Osteoblast (primary cell): ENCODE results near the gene ORM1. TPM values are rescaled to one million over a fixed set of nuclear protein-coding genes. Genes with fewer than 3 reads are reported as not detected.

ENCODE experiments used
- DNase-seq: peaks from one replicate; pipeline ENCODE4 v3.0.0; 2011; ENCODE audit warnings: low spot score, mixed read lengths; ENCODE audit not compliant: insufficient read length; ENCODE audit errors: missing footprints
- H2AFZ ChIP-seq: 2 replicates; pipeline ENCODE4 v1.6.0; 2011; ENCODE audit warnings: mild to moderate bottlenecking, low read length
- H3K27ac ChIP-seq: 2 replicates; pipeline ENCODE4 v1.5.1; 2011; ENCODE audit warnings: mild to moderate bottlenecking, low read depth, low read length, moderate library complexity
- H3K27me3 ChIP-seq: 2 replicates; pipeline ENCODE4 v1.6.0; 2012; ENCODE audit warnings: mild to moderate bottlenecking, control low read depth, inconsistent platforms, low read length, moderate library complexity; ENCODE audit not compliant: insufficient read depth
- H3K36me3 ChIP-seq: 2 replicates; pipeline ENCODE4 v1.5.1; 2011; ENCODE audit warnings: mild to moderate bottlenecking, low read length, control low read depth, moderate library complexity; ENCODE audit not compliant: insufficient read depth
- H3K4me1 ChIP-seq: 2 replicates; pipeline ENCODE4 v1.5.1; 2011; ENCODE audit warnings: mild to moderate bottlenecking, low read length, control low read depth, moderate library complexity; ENCODE audit not compliant: insufficient read depth
- H3K4me2 ChIP-seq: 2 replicates; pipeline ENCODE4 v1.6.0; 2011; ENCODE audit warnings: mild to moderate bottlenecking, low read length; ENCODE audit not compliant: insufficient read depth
- H3K4me3 ChIP-seq: fragments of 200-600 bp; sonication (generic); 3 replicates; pipeline ENCODE4 v1.5.1; 2012; ENCODE audit warnings: mild to moderate bottlenecking, low read length, inconsistent platforms; ENCODE audit not compliant: insufficient read depth
- H3K79me2 ChIP-seq: 2 replicates; pipeline ENCODE4 v1.6.0; 2012; ENCODE audit warnings: mild to moderate bottlenecking, low read length, control low read depth, inconsistent platforms; ENCODE audit not compliant: insufficient read depth
- H3K9me3 ChIP-seq: 2 replicates; pipeline ENCODE4 v1.5.1; 2011; ENCODE audit warnings: low read depth, low read length, control low read depth
- H4K20me1 ChIP-seq: 2 replicates; pipeline ENCODE4 v1.6.0; 2012; ENCODE audit warnings: mild to moderate bottlenecking, low read length, control low read depth; ENCODE audit not compliant: insufficient read depth
- CTCF ChIP-seq: IDR thresholded peaks from 2 replicates; pipeline ENCODE4 v1.5.1; 2011; ENCODE audit warnings: mild to moderate bottlenecking, low read depth, low read length, moderate library complexity; ENCODE audit errors: extremely low read depth
- total RNA-seq: library from RNA; depleted of rRNA; stranded (reverse); fragments of >200 nt; gene quantifications from 2 replicates; pipeline ENCODE4 v1.2.3, GENCODE V29; 2012

ORM1 gene
- total RNA-seq, 1 donor, result not detected

DNA sequence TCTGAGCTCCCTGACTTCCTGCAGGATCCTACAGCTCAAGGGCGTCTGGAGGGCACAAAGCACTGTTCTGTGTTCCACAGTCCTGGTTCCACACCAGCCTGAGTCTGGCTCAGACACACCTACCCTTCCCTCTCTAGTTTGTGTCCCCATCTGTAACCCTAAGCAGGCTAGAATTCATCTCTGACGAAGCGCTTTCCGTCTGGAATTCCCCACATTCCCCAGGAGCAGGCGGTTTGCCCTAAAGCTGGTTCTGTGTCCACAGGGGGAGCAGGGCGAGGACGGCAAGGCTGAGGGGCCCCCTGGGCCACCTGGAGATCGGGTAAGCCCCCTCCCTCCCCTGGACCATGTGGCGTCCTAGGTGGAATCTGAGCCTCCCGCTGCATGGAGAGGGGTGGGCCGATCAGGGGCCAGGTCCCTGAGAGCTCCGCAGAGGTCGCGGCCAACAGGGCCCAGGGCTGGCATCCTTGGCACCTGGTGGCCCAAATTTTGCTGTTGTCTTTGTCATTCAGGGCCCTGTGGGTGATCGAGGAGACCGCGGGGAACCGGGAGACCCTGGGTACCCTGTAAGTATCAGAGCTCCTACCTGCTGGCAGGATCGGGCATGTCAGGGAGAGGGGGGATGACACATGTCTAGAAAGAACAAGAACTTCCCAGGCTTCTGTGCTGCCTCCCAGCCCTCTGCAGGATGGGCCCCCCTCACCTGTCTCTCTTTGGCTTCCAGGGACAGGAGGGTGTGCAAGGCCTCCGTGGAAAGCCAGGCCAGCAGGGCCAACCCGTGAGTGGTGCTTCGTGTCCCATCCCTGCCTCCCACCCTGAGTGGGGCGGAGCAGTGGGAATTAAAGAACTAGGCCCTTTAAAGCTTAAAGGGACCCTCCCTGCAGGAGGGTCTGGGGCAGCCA is 34.5 kb upstream of the ORM1 start:
- DNase-seq, result peak; percentile 77
- no peaks in the 10 kb centered on the region for H3K9me3 ChIP-seq
- TF ChIP-seq CTCF, result no peak
- no peaks in the 10 kb centered on the region for H4K20me1 ChIP-seq
- H3K4me1 ChIP-seq, result peaks cover 17% of the 10 kb centered on the region
- H3K27me3 ChIP-seq, result no peaks in the 10 kb centered on the region
- H3K27ac ChIP-seq, result peak overlapping the region; percentile 19
- no peak overlapping the region for H3K4me3 ChIP-seq
- H2AFZ ChIP-seq, result no peak overlapping the region
- peaks cover 11% of the 10 kb centered on the region for H3K36me3 ChIP-seq
- no peak overlapping the region for H3K4me2 ChIP-seq
- H3K79me2 ChIP-seq, result no peaks in the 10 kb centered on the region

GRCh38 chr9:114289106-114289505 is 33.8 kb upstream of the ORM1 start:
- Histone ChIP-seq H3K4me2 (no peak overlapping the region), H3K4me3 (no peak overlapping the region), H3K27ac (no peak overlapping the region), H2AFZ (no peak overlapping the region), H3K79me2 (no peaks in the 10 kb centered on the region), H3K4me1 (peaks cover 17% of the 10 kb centered on the region), H3K9me3 (no peaks in the 10 kb centered on the region), H4K20me1 (no peaks in the 10 kb centered on the region), H3K36me3 (peaks cover 12% of the 10 kb centered on the region), H3K27me3 (no peaks in the 10 kb centered on the region)
- no peak for DNase-seq
- no peak for TF ChIP-seq CTCF

GRCh38 chr9:114289571-114290481 is 33.1 kb upstream of the ORM1 start:
- Histone ChIP-seq H3K79me2 (no peaks in the 10 kb centered on the region), H3K27me3 (no peaks in the 10 kb centered on the region), H3K27ac (no peak overlapping the region), H4K20me1 (no peaks in the 10 kb centered on the region), H3K4me1 (peaks cover 17% of the 10 kb centered on the region), H2AFZ (no peak overlapping the region), H3K9me3 (no peaks in the 10 kb centered on the region), H3K4me2 (no peak overlapping the region), H3K36me3 (peaks cover 19% of the 10 kb centered on the region), H3K4me3 (no peak overlapping the region)
- no peak for TF ChIP-seq CTCF
- DNase-seq, result no peak
